CD4-positive, alpha-beta T cell (primary cell): ENCODE measurements around the gene EEF1A1. TPM values are rescaled to one million over a fixed set of nuclear protein-coding genes. Genes with fewer than 3 reads are reported as not detected.

Experiments used
- ATAC-seq: fragments of 200-7000 bp; cut with Tn5 transposase; one replicate; pipeline ENCODE4 v1.10.0; 2022; ENCODE audit warnings: mild to moderate bottlenecking; ENCODE audit not compliant: poor library complexity
- CTCF ChIA-PET: fragments of 350-600 bp; sonication (Branson Sonifier 250); formaldehyde crosslinking; loops from one replicate; lab custom pipeline; 2021; ENCODE audit warnings: antibody characterized with exemption, inconsistent platforms; lab: Charles Lee
- POLR2A ChIA-PET: fragments of 350-600 bp; sonication (Branson Sonifier 250); formaldehyde crosslinking; loops from one replicate; lab custom pipeline; 2021; ENCODE audit warnings: antibody characterized with exemption, inconsistent platforms; lab: Charles Lee
- DNase-seq, 14 experiments: peaks; one replicate each; pipeline ENCODE4 v3.0.0-alpha.2; 2013 to 2020; ENCODE audit warnings: mixed read lengths in 2 of 14
- H3K27ac ChIP-seq, 2 donors: one replicate each; pipeline versions ENCODE4 v1.5.1 to v1.7.0; 2013; ENCODE audit warnings: low read length in 2 of 2, low read depth in 1 of 2, mild to moderate bottlenecking in 1 of 2
- H3K27me3 ChIP-seq, 2 experiments: 1 replicate in 1 of 2; 2 replicates in 1 of 2; pipeline versions ENCODE4 v1.6.1 to v1.7.0; 2013; ENCODE audit warnings: low read length in 2 of 2, control low read depth in 1 of 2, mild to moderate bottlenecking in 1 of 2, moderate library complexity in 1 of 2; ENCODE audit not compliant: insufficient read depth in 2 of 2, control insufficient read depth in 1 of 2
- H3K36me3 ChIP-seq: one replicate; pipeline ENCODE4 v1.6.1; 2013; ENCODE audit warnings: low read length, control low read depth; ENCODE audit not compliant: insufficient read depth
- H3K4me1 ChIP-seq: one replicate; pipeline ENCODE4 v1.6.1; 2013; ENCODE audit warnings: low read length, control low read depth; ENCODE audit not compliant: insufficient read depth
- H3K4me3 ChIP-seq: one replicate; pipeline ENCODE4 v1.5.1; 2013; ENCODE audit warnings: mild to moderate bottlenecking, low read length, moderate library complexity
- H3K9me3 ChIP-seq, 2 experiments: 1 replicate in 1 of 2; 2 replicates in 1 of 2; pipeline versions ENCODE4 v1.6.1 to v1.7.0; 2013; ENCODE audit warnings: low read length in 2 of 2, mild to moderate bottlenecking in 2 of 2, control low read depth in 1 of 2, moderate library complexity in 1 of 2; ENCODE audit not compliant: control insufficient read depth in 1 of 2, insufficient read depth in 1 of 2
- H3K27ac Mint-ChIP-seq: one replicate; pipeline ENCODE4 v1.8.0; 2020; ENCODE audit warnings: mixed read lengths
- H3K27me3 Mint-ChIP-seq: one replicate; pipeline ENCODE4 v1.8.0; 2021; ENCODE audit warnings: mixed read lengths
- H3K36me3 Mint-ChIP-seq: one replicate; pipeline ENCODE4 v1.8.0; 2021; ENCODE audit warnings: low read depth, mixed read lengths
- H3K4me1 Mint-ChIP-seq: one replicate; pipeline ENCODE4 v1.8.0; 2021; ENCODE audit warnings: low read depth, mixed read lengths
- H3K4me3 Mint-ChIP-seq: one replicate; pipeline ENCODE4 v1.8.0; 2020; ENCODE audit warnings: mild to moderate bottlenecking, mixed read lengths
- H3K9me3 Mint-ChIP-seq: one replicate; pipeline ENCODE4 v1.8.0; 2020; ENCODE audit warnings: mixed read lengths
- CTCF ChIP-seq: fragments of 200-600 bp; IDR thresholded peaks from one replicate; pipeline ENCODE4 v1.8.0; 2022; ENCODE audit warnings: antibody characterized with exemption, mild to moderate bottlenecking
- intact Hi-C, 2 experiments: fragments of 100-400 bp; cut with DNase I in 1 of 2; cut with micrococcal nuclease in 1 of 2; formaldehyde crosslinking; loops; one replicate each; pipeline versions ENCODE4 v1.15.1 to v1.9.0; 2023 to 2025; cut with DNase I, micrococcal nuclease
- total RNA-seq, 174 experiments: library from RNA in 2 of 174; stranded (reverse) in 2 of 174; gene quantifications; one replicate each; pipeline ENCODE4 v1.2.3 and lab custom pipeline; 2021 to 2026

Gene EEF1A1
- total RNA-seq, 2 experiments from 2014 or later = 15,669 to 16,465 TPM

GRCh38 chr6:73491377-73491776, 29.5 kb downstream of the EEF1A1 start:
- DNase-seq = no peak
- Histone ChIP-seq H3K27ac (no peak overlapping the region), H3K27me3 (no peaks in the 10 kb centered on the region), H3K36me3 (peaks cover 72% of the 10 kb centered on the region), H3K4me1 (no peaks in the 10 kb centered on the region), H3K9me3 (no peaks in the 10 kb centered on the region), H3K4me3 (no peak overlapping the region)
- Mint-ChIP-seq H3K4me3 (no peak overlapping the region), H3K36me3 (peaks cover 88% of the 10 kb centered on the region), H3K9me3 (no peaks in the 10 kb centered on the region), H3K27ac (no peak overlapping the region), H3K4me1 (no peaks in the 10 kb centered on the region), H3K27me3 (no peaks in the 10 kb centered on the region)
- no peak for ATAC-seq
- ChIA-PET POLR2A (interaction anchor here (0.8 to 1.0 kb wide), 2 partner anchors 29 to 30 kb away, joined by 3 to 5 read pairs; partner anchors contain the start of gene MTO1), CTCF (no interaction called here)
- intact Hi-C loops = no loop called here
- TF ChIP-seq CTCF = no peak

GRCh38 chr6:73487473-73487872, 33.4 kb downstream of the EEF1A1 start:
- DNase-seq = no peak
- no peak for TF ChIP-seq CTCF
- Histone ChIP-seq H3K27ac (no peak overlapping the region), H3K27me3 (no peaks in the 10 kb centered on the region), H3K9me3 (no peaks in the 10 kb centered on the region), H3K4me1 (no peaks in the 10 kb centered on the region), H3K36me3 (peaks cover 82% of the 10 kb centered on the region), H3K4me3 (no peak overlapping the region)
- no peak overlapping the region for H3K4me3 Mint-ChIP-seq
- CTCF ChIA-PET = interaction anchor here (1.7 kb wide), 1 partner anchor 28 kb away, joined by 3 read pairs; no protein-coding TSS in a partner anchor
- H3K27ac Mint-ChIP-seq = no peak overlapping the region
- no peaks in the 10 kb centered on the region for H3K27me3 Mint-ChIP-seq
- intact Hi-C loops = no loop called here
- ATAC-seq = no peak
- H3K4me1 Mint-ChIP-seq = no peaks in the 10 kb centered on the region
- POLR2A ChIA-PET = interaction anchor here (1.7 kb wide), 1 partner anchor 26 kb away, joined by 4 read pairs; the partner anchor contains the start of gene MTO1
- no peaks in the 10 kb centered on the region for H3K9me3 Mint-ChIP-seq
- peaks cover 86% of the 10 kb centered on the region for H3K36me3 Mint-ChIP-seq

DNA sequence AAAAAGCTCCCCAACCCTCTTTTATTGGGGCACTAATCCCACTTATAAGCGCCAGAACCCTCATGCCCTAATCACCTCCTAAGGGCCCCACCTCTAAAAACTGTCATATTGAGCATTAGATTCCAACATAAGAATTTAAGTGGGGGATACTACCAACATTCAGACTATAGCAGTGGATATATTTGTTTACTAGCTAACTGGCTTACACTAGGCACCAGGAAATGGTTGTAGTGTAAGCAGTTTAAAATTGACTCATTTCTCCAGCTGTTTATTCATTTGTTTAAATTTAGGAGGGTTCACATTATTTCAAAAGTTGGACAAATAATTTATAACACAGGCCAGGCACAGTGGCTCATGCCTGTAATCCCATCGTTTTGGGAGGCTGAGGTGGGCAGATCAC, 36.4 kb downstream of the EEF1A1 start:
- Histone ChIP-seq H3K27me3 (no peaks in the 10 kb centered on the region), H3K27ac (no peak overlapping the region), H3K36me3 (peaks cover 93% of the 10 kb centered on the region), H3K4me1 (no peaks in the 10 kb centered on the region), H3K9me3 (no peaks in the 10 kb centered on the region), H3K4me3 (no peak overlapping the region)
- Mint-ChIP-seq H3K9me3 (no peaks in the 10 kb centered on the region), H3K27me3 (no peaks in the 10 kb centered on the region), H3K36me3 (peaks cover 86% of the 10 kb centered on the region), H3K27ac (no peak overlapping the region), H3K4me3 (no peak overlapping the region), H3K4me1 (peaks cover 4% of the 10 kb centered on the region)
- ChIA-PET CTCF (interaction anchor here (0.7 to 1.2 kb wide), 3 partner anchors 9 to 16 kb away, joined by 3 to 4 read pairs (median 3); no protein-coding TSS in a partner anchor), POLR2A (interaction anchor here (1.1 kb wide), 1 partner anchor 23 kb away, joined by 3 read pairs; the partner anchor contains the start of gene MTO1)
- DNase-seq = no peak
- TF ChIP-seq CTCF = no peak
- intact Hi-C loops = no loop called here
- ATAC-seq = no peak
